Right renal pelvis (tissue), 4 donors: Measurements from ENCODE around the gene KCNN3. TPM values are rescaled to one million over a fixed set of nuclear protein-coding genes. Genes with fewer than 3 reads are reported as not detected.

Source experiments
- DNase-seq, 4 donors: peaks; one replicate each; pipeline ENCODE4 v3.0.0-alpha.2; 2013; ENCODE audit warnings: low read depth in 4 of 4, low spot score in 3 of 4, missing footprints in 1 of 4
- polyA plus RNA-seq, 4 donors: library from polyadenylated mRNA; unstranded; fragments of 120-200 nt; gene quantifications; one replicate each; pipeline ENCODE4 v1.2.1, GENCODE V29; 2013; ENCODE audit not compliant: insufficient read length in 4 of 4

Gene KCNN3
- polyA plus RNA-seq, 4 donors, result 2.3 to 2.8 (median 2.6) TPM

GRCh38 chr1:154775621-154776605, 94.2 kb downstream of the KCNN3 start:
- DNase-seq, result no peak

GRCh38 chr1:154774175-154774855, 95.8 kb downstream of the KCNN3 start:
- no peak for DNase-seq

GRCh38 chr1:154773551-154773950, 96.5 kb downstream of the KCNN3 start:
- DNase-seq, result no peak

- no peak for DNase-seq
Measured at GRCh38 chr1:154772606-154773506, 97.2 kb downstream of the KCNN3 start.

GRCh38 chr1:154772056-154772455, 98.0 kb downstream of the KCNN3 start:
- no peak for DNase-seq

GRCh38 chr1:154770897-154771594, 99.0 kb downstream of the KCNN3 start:
- no peak for DNase-seq

- DNase-seq, result no peak
Measured at GRCh38 chr1:154769193-154769895, 100.7 kb downstream of the KCNN3 start.

- DNase-seq, result no peak
Measured at GRCh38 chr1:154768456-154769125, 101.5 kb downstream of the KCNN3 start.

GRCh38 chr1:154767315-154768240, 102.5 kb downstream of the KCNN3 start:
- DNase-seq, result no peak

GRCh38 chr1:154765970-154766369, 104.1 kb downstream of the KCNN3 start:
- DNase-seq, result no peak

- DNase-seq, result no peak
Measured at GRCh38 chr1:154764773-154765172, 105.3 kb downstream of the KCNN3 start.

- no peak for DNase-seq
Measured at GRCh38 chr1:154764181-154764580, 105.9 kb downstream of the KCNN3 start.

GRCh38 chr1:154760469-154760933, 109.6 kb downstream of the KCNN3 start:
- DNase-seq, result no peak

- no peak for DNase-seq
Measured at GRCh38 chr1:154759793-154760192, 110.3 kb downstream of the KCNN3 start.

GRCh38 chr1:154759196-154759595, 110.9 kb downstream of the KCNN3 start:
- no peak for DNase-seq

- no peak for DNase-seq
Measured at GRCh38 chr1:154758346-154758745, 111.7 kb downstream of the KCNN3 start.

GRCh38 chr1:154756793-154757548, 113.1 kb downstream of the KCNN3 start:
- DNase-seq, result no peak
